HG03196 (cell line): ENCODE data around the gene SLTM.
"Not testable (repeated sequence)": the region's sequence is repeated elsewhere in the genome, so short reads cannot be mapped to it uniquely, and the experiment has no call there.

Experiments
- ATAC-seq: cut with Tn5 transposase; IDR thresholded peaks from one replicate; pipeline ENCODE4 v1.9.1; 2021; ENCODE audit not compliant: unreplicated experiment

The SLTM gene

GRCh38 chr15:58929891-58930416 lies 3.5 kb downstream of the SLTM start:
- no peak for ATAC-seq

GRCh38 chr15:58926823-58927222 lies 6.7 kb downstream of the SLTM start:
- no peak for ATAC-seq

GRCh38 chr15:58924327-58924726 lies 9.2 kb downstream of the SLTM start:
- no peak for ATAC-seq

- ATAC-seq: no peak
These were observed 9.7 kb downstream of the SLTM start for GRCh38 chr15:58923696-58924300.

- ATAC-seq: no peak
These were observed 10.2 kb downstream of the SLTM start for GRCh38 chr15:58923284-58923683.

GRCh38 chr15:58921267-58921790 lies 12.2 kb downstream of the SLTM start:
- no peak for ATAC-seq

GRCh38 chr15:58920447-58920846 lies 13.0 kb downstream of the SLTM start:
- ATAC-seq: not testable (repeated sequence)

- ATAC-seq: no peak
These were observed 14.2 kb downstream of the SLTM start for GRCh38 chr15:58919232-58919631.

- no peak for ATAC-seq
These were observed 15.2 kb downstream of the SLTM start for GRCh38 chr15:58918239-58918638.

- ATAC-seq: not testable (repeated sequence)
These were observed 15.8 kb downstream of the SLTM start for GRCh38 chr15:58917613-58918129.

- no peak for ATAC-seq
These were observed 16.5 kb downstream of the SLTM start for GRCh38 chr15:58916962-58917361.

GRCh38 chr15:58910456-58910855 lies 23.0 kb downstream of the SLTM start:
- ATAC-seq: no peak

GRCh38 chr15:58909616-58910015 lies 23.9 kb downstream of the SLTM start:
- ATAC-seq: no peak

GRCh38 chr15:58908550-58909309 lies 24.7 kb downstream of the SLTM start:
- no peak for ATAC-seq

GRCh38 chr15:58900631-58901030 lies 32.8 kb downstream of the SLTM start:
- no peak for ATAC-seq

GRCh38 chr15:58898150-58898680 lies 35.3 kb downstream of the SLTM start:
- ATAC-seq: no peak

GRCh38 chr15:58889363-58889762 lies 44.1 kb downstream of the SLTM start:
- no peak for ATAC-seq

GRCh38 chr15:58886921-58887320 lies 46.6 kb downstream of the SLTM start:
- ATAC-seq: no peak

GRCh38 chr15:58883926-58884325 lies 49.6 kb downstream of the SLTM start:
- not testable (repeated sequence) for ATAC-seq

GRCh38 chr15:58882243-58882642 lies 51.2 kb downstream of the SLTM start:
- ATAC-seq: no peak

- no peak for ATAC-seq
These were observed 53.2 kb downstream of the SLTM start for GRCh38 chr15:58880320-58880719.
